Type B pancreatic cell (in vitro differentiated cells): ENCODE measurements around the gene ABHD12. TPM values are rescaled to one million over a fixed set of nuclear protein-coding genes. Genes with fewer than 3 reads are reported as not detected.

Source experiments
- DNase-seq: peaks from one replicate; pipeline ENCODE4 v3.0.0; 2021; ENCODE audit warnings: mixed read lengths; ENCODE audit not compliant: unreplicated experiment; ENCODE audit errors: extremely low spot score
- H3K27ac Mint-ChIP-seq: 2 replicates; pipeline ENCODE4 v1.8.0; 2021; ENCODE audit warnings: mild to moderate bottlenecking, mixed read lengths
- H3K27me3 Mint-ChIP-seq: 2 replicates; pipeline ENCODE4 v1.8.0; 2021; ENCODE audit warnings: mixed read lengths
- H3K36me3 Mint-ChIP-seq: 2 replicates; pipeline ENCODE4 v1.8.0; 2021; ENCODE audit warnings: mixed read lengths
- H3K4me1 Mint-ChIP-seq: one replicate; pipeline ENCODE4 v1.8.0; 2021; ENCODE audit warnings: mixed read lengths; ENCODE audit not compliant: unreplicated experiment
- H3K4me3 Mint-ChIP-seq: 2 replicates; pipeline ENCODE4 v1.8.0; 2021; ENCODE audit warnings: mild to moderate bottlenecking, mixed read lengths
- H3K9me3 Mint-ChIP-seq: 2 replicates; pipeline ENCODE4 v1.8.0; 2021; ENCODE audit warnings: mixed read lengths
- CTCF ChIP-seq: fragments of 200-600 bp; sonication (generic); conservative IDR thresholded peaks from 2 replicates; pipeline ENCODE4 v1.5.0; 2021; ENCODE audit warnings: antibody characterized with exemption, mild to moderate bottlenecking
- total RNA-seq: library from RNA; stranded (reverse); gene quantifications from 2 replicates; pipeline ENCODE4 v1.2.1, GENCODE V29; 2021; ENCODE audit warnings: low replicate concordance

ABHD12 gene
- total RNA-seq, 1 donor from 2014 or later: 68.9 TPM

GRCh38 chr20:25297141-25297905 is 93.3 kb downstream of the ABHD12 start:
- Mint-ChIP-seq H3K36me3 (no peaks in the 10 kb centered on the region), H3K27me3 (no peaks in the 10 kb centered on the region), H3K9me3 (no peaks in the 10 kb centered on the region), H3K4me3 (no peak overlapping the region), H3K27ac (no peak overlapping the region), H3K4me1 (no peaks in the 10 kb centered on the region)
- DNase-seq: no peak
- no peak for TF ChIP-seq CTCF

- peak overlapping the region; percentile 84 for H3K27ac Mint-ChIP-seq
- no peak overlapping the region for H3K4me3 Mint-ChIP-seq
- H3K36me3 Mint-ChIP-seq: no peaks in the 10 kb centered on the region
- TF ChIP-seq CTCF: peak; percentile 53
- no peaks in the 10 kb centered on the region for H3K4me1 Mint-ChIP-seq
- DNase-seq: no peak
- no peaks in the 10 kb centered on the region for H3K9me3 Mint-ChIP-seq
- H3K27me3 Mint-ChIP-seq: no peaks in the 10 kb centered on the region
Observed at GRCh38 chr20:25296094-25297093, 94.2 kb downstream of the ABHD12 start.

GRCh38 chr20:25295386-25296093 is 95.1 kb downstream of the ABHD12 start:
- H3K9me3 Mint-ChIP-seq: no peaks in the 10 kb centered on the region
- no peak for DNase-seq
- peak overlapping the region; percentile 84 for H3K27ac Mint-ChIP-seq
- H3K27me3 Mint-ChIP-seq: no peaks in the 10 kb centered on the region
- H3K36me3 Mint-ChIP-seq: no peaks in the 10 kb centered on the region
- no peak for TF ChIP-seq CTCF
- no peaks in the 10 kb centered on the region for H3K4me1 Mint-ChIP-seq
- no peak overlapping the region for H3K4me3 Mint-ChIP-seq

- Mint-ChIP-seq H3K27ac (peak overlapping the region; percentile 84), H3K4me1 (no peaks in the 10 kb centered on the region), H3K4me3 (no peak overlapping the region), H3K9me3 (no peaks in the 10 kb centered on the region), H3K27me3 (no peaks in the 10 kb centered on the region), H3K36me3 (no peaks in the 10 kb centered on the region)
- peak; percentile 80 for TF ChIP-seq CTCF
- no peak for DNase-seq
Observed at GRCh38 chr20:25294459-25295385, 95.9 kb downstream of the ABHD12 start.
